H1 (cell line): ENCODE results near the gene OR51I2. TPM values are rescaled to one million over a fixed set of nuclear protein-coding genes. Genes with fewer than 3 reads are reported as not detected.

ENCODE experiments used
- JUND ChIP-seq: IDR thresholded peaks from 2 replicates; pipeline ENCODE4 v1.6.1; 2011; ENCODE audit warnings: mild to moderate bottlenecking, improper control_type of control experiment, low read length
- POLR2A ChIP-seq, 2 experiments: IDR thresholded peaks; 1 replicate in 1 of 2; 2 replicates in 1 of 2; pipeline ENCODE4 v1.6.1; 2011; ENCODE audit warnings: low read depth in 2 of 2, low read length in 2 of 2, mild to moderate bottlenecking in 2 of 2; ENCODE audit errors: control extremely low read depth in 1 of 2
- POU5F1 ChIP-seq: IDR thresholded peaks from 2 replicates; pipeline ENCODE4 v1.6.1; 2011; ENCODE audit warnings: low read depth, mild to moderate bottlenecking, low read length, moderate library complexity
- polyA plus RNA-seq, 7 experiments: library from polyadenylated mRNA; depleted of rRNA in 3 of 7; stranded (reverse) in 5 of 7; unstranded in 2 of 7; fragments of >200 nt in 5 of 7; fragments of 200-250 nt in 2 of 7; gene quantifications; 1 replicate in 5 of 7; 2 replicates in 1 of 7; 4 replicates in 1 of 7; pipeline versions ENCODE4 v1.2.1 to v1.2.3, GENCODE V29; 2011 to 2013; ENCODE audit warnings: missing spikeins in 2 of 7, mixed read lengths in 2 of 7
- total RNA-seq: library from RNA; stranded (reverse); fragmentation: NEBNext Ultra II Directional; extraction: Animal tissue kit (Norgen Biotek cat#: 25700); gene quantifications from 2 replicates; pipeline ENCODE4 v1.2.1, GENCODE V29; 2021

OR51I2 gene
- total and polyA plus RNA-seq, 2 of the 8 experiments (the other 6 are each of a cell fraction or from before 2014, with no cell fraction given) = not detected

- TF ChIP-seq POU5F1 (no peak), POLR2A (IDR thresholded peaks at IDR 0.05; ENCODE audit: control extremely low read depth in 1 of 2, low read depth in 2 of 2, low read length in 2 of 2) (no peak), JUND (no peak)
Measured at GRCh38 chr11:5460983-5461621, 12.0 kb downstream of the OR51I2 start (continued).
